Neuronal stem cell (in vitro differentiated cells): ENCODE results near the gene MUS81.

ENCODE experiments used
- DNase-seq: peaks from one replicate; pipeline ENCODE4 v3.0.0-alpha.2; 2013; ENCODE audit warnings: low spot score
- H2AFZ ChIP-seq: one replicate; pipeline ENCODE4 v1.6.1; 2013; ENCODE audit warnings: mild to moderate bottlenecking, low read length, inconsistent platforms
- H2AK5ac ChIP-seq: 2 replicates; pipeline ENCODE4 v1.6.1; 2013; ENCODE audit warnings: low read depth, mild to moderate bottlenecking, inconsistent platforms, low read length, moderate library complexity, mixed read lengths
- H2BK120ac ChIP-seq: 2 replicates; pipeline ENCODE4 v1.6.1; 2013; ENCODE audit warnings: low read depth, mild to moderate bottlenecking, inconsistent platforms, low read length, moderate library complexity, mixed read lengths
- H2BK12ac ChIP-seq: one replicate; pipeline ENCODE4 v1.6.1; 2013; ENCODE audit warnings: low read length, inconsistent platforms
- H2BK15ac ChIP-seq: 2 replicates; pipeline ENCODE4 v1.6.1; 2013; ENCODE audit warnings: mild to moderate bottlenecking, low read length, inconsistent platforms, mixed read lengths
- H2BK5ac ChIP-seq: one replicate; pipeline ENCODE4 v1.6.1; 2013; ENCODE audit warnings: inconsistent platforms, mild to moderate bottlenecking, low read length, moderate library complexity
- H3K14ac ChIP-seq: one replicate; pipeline ENCODE4 v1.6.1; 2013; ENCODE audit warnings: low read length, inconsistent platforms
- H3K18ac ChIP-seq: 2 replicates; pipeline ENCODE4 v1.6.1; 2013; ENCODE audit warnings: low read length, inconsistent platforms
- H3K23ac ChIP-seq: 2 replicates; pipeline ENCODE4 v1.6.1; 2013; ENCODE audit warnings: low read depth, mild to moderate bottlenecking, mixed read lengths, low read length, inconsistent platforms; ENCODE audit not compliant: poor library complexity
- H3K27ac ChIP-seq: replicated peaks from 3 replicates; pipeline ENCODE4 v1.5.1; 2013; ENCODE audit warnings: low read length, inconsistent platforms
- H3K27me3 ChIP-seq, 3 experiments: 2 replicates each; pipeline ENCODE4 v1.6.1; 2013; ENCODE audit warnings: low read length in 3 of 3, mild to moderate bottlenecking in 2 of 3, inconsistent platforms in 1 of 3, low read depth in 1 of 3, mixed read lengths in 1 of 3, moderate library complexity in 1 of 3; ENCODE audit not compliant: control insufficient read depth in 3 of 3, insufficient read depth in 3 of 3
- H3K36me3 ChIP-seq, 2 donors: replicated peaks in 1 of 2; 2 replicates each; pipeline ENCODE4 v1.6.1; 2013; ENCODE audit warnings: low read length in 2 of 2; ENCODE audit not compliant: control insufficient read depth in 2 of 2, insufficient read depth in 2 of 2
- H3K4ac ChIP-seq: 2 replicates; pipeline ENCODE4 v1.6.1; 2013; ENCODE audit warnings: inconsistent platforms, mild to moderate bottlenecking, low read length, moderate library complexity
- H3K4me1 ChIP-seq, 2 donors: 1 replicate in 1 of 2; 2 replicates in 1 of 2; pipeline ENCODE4 v1.6.1; 2013; ENCODE audit warnings: low read length in 2 of 2, low read depth in 1 of 2; ENCODE audit not compliant: control insufficient read depth in 2 of 2, insufficient read depth in 1 of 2
- H3K4me2 ChIP-seq: one replicate; pipeline ENCODE4 v1.6.1; 2013; ENCODE audit warnings: mild to moderate bottlenecking, low read length, inconsistent platforms; ENCODE audit not compliant: insufficient read depth, poor library complexity, severe bottlenecking
- H3K4me3 ChIP-seq, 2 donors: 2 replicates each; pipeline ENCODE4 v1.5.1; 2013; ENCODE audit warnings: low read length in 2 of 2, mild to moderate bottlenecking in 2 of 2, inconsistent platforms in 1 of 2, moderate library complexity in 1 of 2
- H3K79me1 ChIP-seq: one replicate; pipeline ENCODE4 v1.6.1; 2013; ENCODE audit warnings: low read depth, mild to moderate bottlenecking, inconsistent platforms, low read length, moderate library complexity
- H3K9ac ChIP-seq: one replicate; pipeline ENCODE4 v1.6.1; 2013; ENCODE audit warnings: mild to moderate bottlenecking, low read depth, low read length, inconsistent platforms; ENCODE audit not compliant: poor library complexity
- H3K9me3 ChIP-seq, 2 donors: replicated peaks in 1 of 2; 2 replicates each; pipeline versions ENCODE3 to v1.6.1; 2013; ENCODE audit warnings: low read length in 2 of 2, mild to moderate bottlenecking in 2 of 2, inconsistent platforms in 1 of 2, low read depth in 1 of 2, mixed read lengths in 1 of 2, moderate library complexity in 1 of 2; ENCODE audit not compliant: control insufficient read depth in 2 of 2, insufficient read depth in 1 of 2
- H4K8ac ChIP-seq: one replicate; pipeline ENCODE4 v1.6.1; 2013; ENCODE audit warnings: low read depth, mild to moderate bottlenecking, inconsistent platforms, low read length, moderate library complexity
- H4K91ac ChIP-seq: one replicate; pipeline ENCODE4 v1.6.1; 2013; ENCODE audit warnings: low read length, low read depth, mild to moderate bottlenecking, inconsistent platforms; ENCODE audit not compliant: poor library complexity
- WGBS, 2 donors: extraction: QIAGEN DNeasy Blood & Tissue Kit; methylation state at CpG; one replicate each; pipeline ENCODE4 v1.1.7; 2013; ENCODE audit warnings: missing lambda C conversion rate in 2 of 2, mixed read lengths in 1 of 2; ENCODE audit not compliant: insufficient read length in 2 of 2, insufficient replicate concordance in 1 of 2; ENCODE audit errors: extremely low coverage in 2 of 2; 5-methylcytosine and 5-hydroxymethylcytosine counted together

Gene MUS81

DNA sequence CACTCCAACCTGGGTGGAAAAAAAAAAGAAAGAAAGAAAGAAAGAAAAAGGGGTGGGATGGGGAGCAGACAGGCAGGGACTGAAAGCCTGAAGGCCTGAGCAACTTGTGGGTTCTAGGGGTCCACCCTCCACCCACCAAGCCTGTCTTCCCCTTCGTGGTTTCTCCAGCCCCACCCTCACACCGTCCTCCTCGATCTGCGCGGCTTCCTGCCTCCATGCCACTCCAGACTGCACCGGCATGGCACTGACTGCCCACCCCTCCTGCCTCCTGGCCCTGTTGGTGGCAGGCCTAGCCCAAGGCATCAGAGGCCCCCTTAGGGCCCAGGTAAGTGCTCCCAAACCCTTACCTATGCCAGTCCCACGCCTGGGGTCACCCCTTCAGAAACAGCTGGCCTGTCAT lies 19.4 kb downstream of the MUS81 start, which contains the start of gene CTSW:
TSS of gene CTSW (plus strand) at position 221 of the 400 bp plus-strand sequence. CDS start at position 239, 18 bp downstream.
- peak within 1 kb of the TSS; percentile 86 for H3K23ac ChIP-seq
- H3K9ac ChIP-seq, result no peak within 1 kb of the TSS
- H2AK5ac ChIP-seq, result no peak within 1 kb of the TSS
- no peak within 1 kb of the TSS for H2BK15ac ChIP-seq
- DNase-seq, result no peak
- H3K4me2 ChIP-seq, result no peak within 1 kb of the TSS
- no CpG with 5 or more reads among the region's 7 CpGs for WGBS, 2 donors
- no peak within 1 kb of the TSS for H3K4ac ChIP-seq
- no peaks in the 10 kb centered on the region for H3K27me3 ChIP-seq
- H3K14ac ChIP-seq, result no peak within 1 kb of the TSS
- H3K9me3 ChIP-seq, result peaks cover 0 to 2% of the 10 kb centered on the region in 2 donors
- no peak within 1 kb of the TSS for H2BK12ac ChIP-seq
- H4K91ac ChIP-seq, result no peak within 1 kb of the TSS
- no peaks in the 10 kb centered on the region for H3K79me1 ChIP-seq
- peaks cover 0 to 2% of the 10 kb centered on the region in 2 donors for H3K4me1 ChIP-seq
- H4K8ac ChIP-seq, result no peak within 1 kb of the TSS
- H2AFZ ChIP-seq, result no peak within 1 kb of the TSS
- H3K36me3 ChIP-seq, result peaks cover 17 to 29% of the 10 kb centered on the region in 2 donors
- H2BK5ac ChIP-seq, result no peak within 1 kb of the TSS
- no peak within 1 kb of the TSS for H3K4me3 ChIP-seq
- peak within 1 kb of the TSS; percentile 42 for H3K18ac ChIP-seq
- no peak within 1 kb of the TSS for H3K27ac ChIP-seq
- no peak within 1 kb of the TSS for H2BK120ac ChIP-seq

DNA sequence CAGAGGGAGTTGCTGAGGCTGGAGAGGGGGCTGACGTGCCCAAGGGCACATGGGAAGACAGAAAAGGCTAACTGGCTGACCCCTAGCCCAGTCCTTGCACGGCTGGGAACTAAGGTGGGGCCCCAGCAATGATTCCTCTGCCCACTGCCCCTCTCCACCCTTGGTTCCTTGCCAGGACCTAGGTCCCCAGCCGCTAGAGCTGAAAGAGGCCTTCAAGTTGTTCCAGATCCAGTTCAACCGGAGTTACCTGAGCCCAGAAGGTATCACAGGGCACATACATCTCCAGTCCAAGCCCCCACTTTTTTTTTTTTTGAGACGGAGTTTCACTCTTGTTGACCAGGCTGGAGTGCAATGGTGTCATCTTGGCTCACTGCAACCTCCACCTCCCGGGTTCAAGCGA lies 19.8 kb downstream of the MUS81 start:
- WGBS, 2 donors, result no CpG with 5 or more reads among the region's 7 CpGs
- Histone ChIP-seq H2BK5ac (no peak overlapping the region), H4K91ac (no peak overlapping the region), H3K27me3 (no peaks in the 10 kb centered on the region), H3K14ac (no peak overlapping the region), H2BK15ac (no peak overlapping the region), H2BK12ac (no peak overlapping the region), H3K9me3 (peaks cover 0 to 2% of the 10 kb centered on the region in 2 donors), H3K4me1 (peaks cover 0 to 2% of the 10 kb centered on the region in 2 donors), H2AK5ac (no peak overlapping the region), H3K18ac (no peak overlapping the region), H3K36me3 (peaks cover 17 to 33% of the 10 kb centered on the region in 2 donors), H3K79me1 (no peaks in the 10 kb centered on the region), H3K4me2 (no peak overlapping the region), H3K4me3 (no peak overlapping the region), H2BK120ac (no peak overlapping the region), H4K8ac (no peak overlapping the region), H2AFZ (no peak overlapping the region), H3K27ac (no peak overlapping the region), H3K23ac (peak overlapping the region; percentile 86), H3K9ac (no peak overlapping the region), H3K4ac (no peak overlapping the region)
- DNase-seq, result no peak

DNA sequence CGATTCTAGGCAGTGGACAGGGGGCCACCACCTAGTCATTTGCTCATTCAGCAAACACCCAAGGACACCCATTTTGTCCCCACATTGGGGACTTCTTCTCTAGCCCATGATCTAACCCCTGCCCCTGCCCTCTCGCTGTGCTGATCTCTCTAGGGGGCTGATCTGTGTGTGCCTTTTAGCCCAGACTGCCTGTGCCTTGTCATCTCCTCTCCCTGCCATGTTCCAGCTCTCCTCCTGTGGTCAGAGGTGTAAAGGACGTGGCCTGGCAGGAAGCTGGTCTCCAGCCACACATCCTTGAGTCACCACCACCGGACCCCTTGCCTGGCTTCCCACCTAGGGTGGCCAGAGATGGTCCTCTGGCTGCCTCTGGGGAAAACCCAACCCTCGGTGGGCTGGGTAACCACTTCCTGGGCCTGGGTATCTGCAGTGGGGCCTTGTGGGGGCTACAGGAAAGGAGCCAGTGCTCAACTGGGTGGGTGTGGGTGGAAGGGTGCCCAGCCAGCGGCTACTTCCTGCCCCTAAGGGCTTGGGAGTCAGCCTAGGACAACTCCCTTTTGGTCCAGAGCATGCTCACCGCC lies 20.7 kb downstream of the MUS81 start:
- no peak overlapping the region for H3K4me2 ChIP-seq
- no peak overlapping the region for H3K9ac ChIP-seq
- no peak overlapping the region for H2BK12ac ChIP-seq
- H2BK15ac ChIP-seq, result no peak overlapping the region
- no peak overlapping the region for H2BK120ac ChIP-seq
- H3K79me1 ChIP-seq, result no peaks in the 10 kb centered on the region
- H3K9me3 ChIP-seq, result peaks cover 0 to 2% of the 10 kb centered on the region in 2 donors
- no peak overlapping the region for H3K27ac ChIP-seq
- peak overlapping the region; percentile 41 for H3K18ac ChIP-seq
- H3K4ac ChIP-seq, result no peak overlapping the region
- H3K4me3 ChIP-seq, result no peak overlapping the region
- H3K23ac ChIP-seq, result no peak overlapping the region
- no CpG with 5 or more reads among the region's 7 CpGs for WGBS, 2 donors
- H3K36me3 ChIP-seq, result peaks cover 25 to 42% of the 10 kb centered on the region in 2 donors
- no peak overlapping the region for H3K14ac ChIP-seq
- DNase-seq, result no peak
- H3K27me3 ChIP-seq, result no peaks in the 10 kb centered on the region
- H3K4me1 ChIP-seq, result peaks cover 0 to 2% of the 10 kb centered on the region in 2 donors
- H2AK5ac ChIP-seq, result peak overlapping the region; percentile 41
- no peak overlapping the region for H4K8ac ChIP-seq
- H2AFZ ChIP-seq, result no peak overlapping the region
- H4K91ac ChIP-seq, result no peak overlapping the region
- H2BK5ac ChIP-seq, result no peak overlapping the region

DNA sequence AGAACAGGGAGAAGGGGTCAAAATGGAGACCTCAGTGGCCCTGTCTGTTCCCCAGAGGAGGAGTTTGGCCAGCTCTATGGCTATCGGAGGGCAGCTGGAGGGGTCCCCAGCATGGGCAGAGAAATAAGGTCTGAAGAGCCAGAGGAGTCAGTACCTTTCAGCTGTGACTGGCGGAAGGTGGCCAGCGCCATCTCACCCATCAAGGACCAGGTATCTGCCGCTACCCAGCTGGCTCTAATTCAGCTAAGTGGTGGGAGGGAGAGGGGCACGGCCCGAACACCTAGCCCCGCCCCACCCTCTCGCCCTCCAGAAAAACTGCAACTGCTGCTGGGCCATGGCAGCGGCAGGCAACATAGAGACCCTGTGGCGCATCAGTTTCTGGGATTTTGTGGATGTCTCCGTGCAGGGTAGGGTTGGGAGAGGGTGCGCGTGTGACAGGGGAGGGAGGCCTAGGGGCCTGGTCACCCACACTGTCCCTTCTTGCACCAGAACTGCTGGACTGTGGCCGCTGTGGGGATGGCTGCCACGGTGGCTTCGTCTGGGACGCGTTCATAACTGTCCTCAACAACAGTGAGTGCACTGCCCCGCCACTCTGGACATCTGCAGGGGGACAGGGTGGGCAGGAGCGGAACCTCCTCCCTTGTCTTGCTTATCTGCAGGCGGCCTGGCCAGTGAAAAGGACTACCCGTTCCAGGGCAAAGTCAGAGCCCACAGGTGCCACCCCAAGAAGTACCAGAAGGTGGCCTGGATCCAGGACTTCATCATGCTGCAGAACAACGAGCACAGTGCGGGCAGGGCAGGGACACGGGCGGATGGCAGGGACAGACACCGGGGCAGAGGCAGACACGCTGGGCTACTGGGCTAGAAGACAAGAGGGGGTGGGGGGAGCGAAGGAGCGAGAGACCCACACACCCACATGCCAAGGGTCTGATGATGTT lies 22.2 kb downstream of the MUS81 start:
- no peak overlapping the region for H2BK5ac ChIP-seq

More for the DNA sequence above, 22.2 kb downstream of the MUS81 start:
- no peak overlapping the region for H4K8ac ChIP-seq
- peaks cover 1% of the 10 kb centered on the region for H3K79me1 ChIP-seq
- H3K9ac ChIP-seq, result peak overlapping the region; percentile 33
- no peaks in the 10 kb centered on the region for H3K27me3 ChIP-seq
- no peak overlapping the region for H4K91ac ChIP-seq
- H2BK15ac ChIP-seq, result no peak overlapping the region
- H2AFZ ChIP-seq, result no peak overlapping the region
- peaks cover 0 to 2% of the 10 kb centered on the region in 2 donors for H3K9me3 ChIP-seq
- H3K4me1 ChIP-seq, result peaks cover 1 to 7% of the 10 kb centered on the region in 2 donors
- no peak overlapping the region for H3K4ac ChIP-seq
- H3K18ac ChIP-seq, result no peak overlapping the region
- no peak overlapping the region for H3K14ac ChIP-seq
- H3K4me2 ChIP-seq, result no peak overlapping the region
- WGBS, 2 donors, result no CpG with 5 or more reads among the region's 30 CpGs
- H3K27ac ChIP-seq, result no peak overlapping the region
- H2AK5ac ChIP-seq, result peak overlapping the region; percentile 60
- H3K4me3 ChIP-seq, result peak overlapping the region in 1 of 2 donors; percentile 6
- peaks cover 33 to 53% of the 10 kb centered on the region in 2 donors for H3K36me3 ChIP-seq
- no peak for DNase-seq
- H2BK12ac ChIP-seq, result no peak overlapping the region
- H3K23ac ChIP-seq, result no peak overlapping the region
- no peak overlapping the region for H2BK120ac ChIP-seq
